ENCODE results near the gene PURB. TPM values are rescaled to one million over a fixed set of nuclear protein-coding genes. Genes with fewer than 3 reads are reported as not detected.

PURB gene
- total and polyA plus RNA-seq, 10 of the 15 experiments (the other 5 are each of a cell fraction or from before 2014, with no cell fraction given) = 0.77 to 18.6 (median 8.9) TPM

- TF ChIP-seq PRDM15 (CRISPR knock-in tag; IDR thresholded peaks at IDR 0.05) = no peak
- TF ChIP-seq SREBF1 (IDR thresholded peaks at IDR 0.05; ENCODE audit: low read length) = no peak
- no peak for TF ChIP-seq ZBTB33 (IDR thresholded peaks at IDR 0.05)
- no peak for TF ChIP-seq ZZZ3 (IDR thresholded peaks at IDR 0.05; ENCODE audit: control insufficient read depth, insufficient read length, low read depth)
- TF ChIP-seq ZNF274 (IDR thresholded peaks at IDR 0.05; ENCODE audit: insufficient read depth, insufficient read length) = no peak
- TF ChIP-seq BMI1 (IDR thresholded peaks at IDR 0.05; ENCODE audit: borderline replicate concordance) = no peak
- TF ChIP-seq IKZF2 (IDR thresholded peaks at IDR 0.05) = peak; percentile 24 to 51; a peak in 2 of 4 replicates
- peak; percentile 62; the same call in 2 of the 3 replicates for TF ChIP-seq POU2F2 (IDR thresholded peaks at IDR 0.05; ENCODE audit: borderline replicate concordance, low read depth, low read length)
- TF ChIP-seq ATF3 (IDR thresholded peaks at IDR 0.05; ENCODE audit: borderline replicate concordance, extremely low read depth, low read depth, low read length) = peak; percentile 90
- peak; percentile 74 for TF ChIP-seq MXI1 (IDR thresholded peaks at IDR 0.05; ENCODE audit: low read depth, low read length)
- peak; percentile 68 for TF ChIP-seq EED (IDR thresholded peaks at IDR 0.05; ENCODE audit: low read depth)
- TF ChIP-seq TCF12 (IDR thresholded peaks at IDR 0.05; ENCODE audit: low read depth, low read length) = peak; percentile 46; the same call in 1 of the 2 replicates
- no peak for TF ChIP-seq CHD4 (IDR thresholded peaks at IDR 0.05)
- no peak; the same call in 1 of the 2 replicates for TF ChIP-seq USF2 (IDR thresholded peaks at IDR 0.05; ENCODE audit: borderline replicate concordance, low read depth, low read length)
- TF ChIP-seq CTCF (IDR thresholded peaks at IDR 0.05 in 2 of 3, conservative IDR thresholded peaks at IDR 0.05 in 1 of 3; ENCODE audit: control insufficient read depth in 2 of 3, extremely low read depth in 1 of 3, insufficient read depth in 1 of 3, low read depth in 3 of 3, low read length in 3 of 3) = no peak; a peak in 1 of 6 replicates
- peak; percentile 18; the same call in 1 of the 2 replicates for TF ChIP-seq CBX5 (IDR thresholded peaks at IDR 0.05; ENCODE audit: low read depth)
- TF ChIP-seq IKZF1 (conservative IDR thresholded peaks at IDR 0.05) = peak; percentile 92
- TF ChIP-seq MLLT1 (IDR thresholded peaks at IDR 0.05) = peak; percentile 77; the same call in 1 of the 2 replicates
Observed at GRCh38 chr7:44885394-44886317, at the start of gene PURB (continued).
